ENCODE results near the gene PSG7.
"Not testable (repeated sequence)": the region's sequence is repeated elsewhere in the genome, so short reads cannot be mapped to it uniquely, and the experiment has no call there.

DNA sequence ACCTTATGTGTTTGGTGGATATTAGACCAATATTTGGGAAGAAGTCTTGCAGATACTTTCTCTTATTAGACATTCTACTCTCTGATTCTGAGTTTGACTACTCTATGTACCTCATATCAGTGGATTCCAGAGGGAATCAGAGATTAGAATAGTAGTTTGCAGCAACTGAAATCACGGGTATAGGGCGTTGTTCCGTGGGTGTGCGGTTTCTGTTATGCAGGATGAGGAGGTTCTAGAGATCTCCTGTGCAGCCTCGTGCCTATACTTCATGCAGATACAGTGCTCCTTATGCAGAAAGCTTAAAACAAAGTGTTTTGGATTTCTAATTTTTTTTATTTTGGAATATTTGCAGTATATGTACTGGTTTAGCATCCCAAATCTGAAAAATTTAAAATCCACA lies 25.3 kb downstream of the PSG7 start:
- TF ChIP-seq, protein P1, sequence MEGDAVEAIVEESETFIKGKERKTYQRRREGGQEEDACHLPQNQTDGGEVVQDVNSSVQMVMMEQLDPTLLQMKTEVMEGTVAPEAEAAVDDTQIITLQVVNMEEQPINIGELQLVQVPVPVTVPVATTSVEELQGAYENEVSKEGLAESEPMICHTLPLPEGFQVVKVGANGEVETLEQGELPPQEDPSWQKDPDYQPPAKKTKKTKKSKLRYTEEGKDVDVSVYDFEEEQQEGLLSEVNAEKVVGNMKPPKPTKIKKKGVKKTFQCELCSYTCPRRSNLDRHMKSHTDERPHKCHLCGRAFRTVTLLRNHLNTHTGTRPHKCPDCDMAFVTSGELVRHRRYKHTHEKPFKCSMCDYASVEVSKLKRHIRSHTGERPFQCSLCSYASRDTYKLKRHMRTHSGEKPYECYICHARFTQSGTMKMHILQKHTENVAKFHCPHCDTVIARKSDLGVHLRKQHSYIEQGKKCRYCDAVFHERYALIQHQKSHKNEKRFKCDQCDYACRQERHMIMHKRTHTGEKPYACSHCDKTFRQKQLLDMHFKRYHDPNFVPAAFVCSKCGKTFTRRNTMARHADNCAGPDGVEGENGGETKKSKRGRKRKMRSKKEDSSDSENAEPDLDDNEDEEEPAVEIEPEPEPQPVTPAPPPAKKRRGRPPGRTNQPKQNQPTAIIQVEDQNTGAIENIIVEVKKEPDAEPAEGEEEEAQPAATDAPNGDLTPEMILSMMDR (IDR thresholded peaks at IDR 0.05), result not testable (repeated sequence)
- not testable (repeated sequence) for TF ChIP-seq POLR2A (IDR thresholded peaks at IDR 0.05)

Data from Peyer's patch (tissue), 4 donors.